ENCODE data around the gene WDR53.
"Not testable (repeated sequence)": the region's sequence is repeated elsewhere in the genome, so short reads cannot be mapped to it uniquely, and the experiment has no call there.

GRCh38 chr3:196511646-196512425 is 56.5 kb downstream of the WDR53 start:
- TF ChIP-seq CTCF (IDR thresholded peaks at IDR 0.05; ENCODE audit: insufficient read depth, low read length); GABPA (IDR thresholded peaks at IDR 0.05; ENCODE audit: low read depth); REST (IDR thresholded peaks at IDR 0.05; ENCODE audit: insufficient replicate concordance, low read depth); POLR2AphosphoS5 (IDR thresholded peaks at IDR 0.05; ENCODE audit: low read depth): not testable (repeated sequence)
